Vagina (tissue), 2 donors: ENCODE measurements around the gene EIF3D.

Experiments used
- CTCF ChIP-seq, 3 experiments: fragments of 450-650 bp in 2 of 3; fragments of 200-600 bp in 1 of 3; sonication (generic) in 1 of 3; IDR thresholded peaks; one replicate each; pipeline ENCODE4 v1.5.1; 2017 to 2019; ENCODE audit warnings: antibody characterized with exemption in 3 of 3, mild to moderate bottlenecking in 2 of 3, moderate library complexity in 2 of 3
- POLR2A ChIP-seq, 2 donors: fragments of 450-650 bp; IDR thresholded peaks; one replicate each; pipeline ENCODE4 v1.6.1; 2017; ENCODE audit warnings: antibody characterized with exemption in 2 of 2, mild to moderate bottlenecking in 2 of 2, moderate library complexity in 2 of 2
- POLR2AphosphoS5 ChIP-seq, 2 donors: sonication (generic); formaldehyde crosslinking; IDR thresholded peaks; one replicate each; pipeline ENCODE4 v1.9.0; 2017; ENCODE audit warnings: antibody characterized with exemption in 2 of 2, mild to moderate bottlenecking in 2 of 2, low read depth in 1 of 2; ENCODE audit not compliant: insufficient read depth in 1 of 2

DNA sequence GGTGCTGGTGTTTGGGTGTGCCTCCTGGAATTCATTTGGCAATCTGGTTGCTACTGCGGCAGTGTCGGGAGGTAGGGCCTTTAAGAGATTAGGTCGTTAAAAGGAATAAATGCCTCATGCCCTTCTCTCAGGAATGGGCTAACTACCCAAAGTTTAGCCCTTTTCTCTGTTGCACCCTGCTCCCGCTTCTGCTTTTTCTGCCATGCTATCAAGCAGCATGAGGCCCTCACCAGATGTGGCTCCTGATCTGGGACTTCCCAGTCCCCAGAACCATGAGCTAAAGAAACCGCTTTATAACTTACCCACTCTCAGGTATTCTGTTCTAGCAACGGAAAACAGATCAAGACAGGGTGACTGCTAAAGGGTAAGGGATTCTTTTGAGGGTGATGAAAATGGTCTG, 6.3 kb downstream of the EIF3D start:
- TF ChIP-seq CTCF (IDR thresholded peaks at IDR 0.05) = no peak
- TF ChIP-seq POLR2A (IDR thresholded peaks at IDR 0.05) = no peak
- no peak for TF ChIP-seq POLR2AphosphoS5 (IDR thresholded peaks at IDR 0.05; ENCODE audit: insufficient read depth in 1 of 2, low read depth in 1 of 2)
